Measurements from ENCODE around the gene SEPTIN6.
"Not testable (repeated sequence)": the region's sequence is repeated elsewhere in the genome, so short reads cannot be mapped to it uniquely, and the experiment has no call there.

SEPTIN6 gene

DNA sequence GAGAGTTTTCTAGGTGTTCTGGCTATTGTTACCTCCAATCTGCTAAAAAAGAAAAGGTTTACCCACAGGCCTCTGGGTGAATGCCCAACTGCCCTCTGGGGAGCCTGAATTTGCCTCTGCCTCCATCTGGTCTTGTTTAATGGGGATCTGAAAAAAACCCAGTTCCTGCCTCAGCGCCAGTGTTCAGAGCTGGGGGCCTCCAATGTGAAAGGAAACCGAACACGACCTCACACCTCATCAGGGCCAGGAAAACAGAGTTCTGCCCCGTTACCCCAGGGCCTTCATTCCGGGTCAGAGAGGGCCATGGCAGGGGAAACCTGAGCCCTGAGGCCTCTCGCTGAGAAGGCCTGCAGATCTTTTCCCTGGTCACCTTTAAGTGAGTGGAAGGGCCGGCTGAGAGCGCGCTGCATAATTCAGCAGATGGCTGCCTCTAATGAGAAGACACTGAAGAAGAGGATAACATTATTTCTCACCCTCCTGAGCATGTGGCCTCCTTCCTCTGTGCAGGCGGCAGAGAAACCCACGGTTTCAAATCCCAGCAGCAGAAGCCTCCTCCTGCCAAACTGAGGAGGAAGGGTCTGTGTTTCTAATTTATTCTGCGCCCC is 6.8 kb downstream of the SEPTIN6 start:
- DNase-seq (ENCODE audit: low read depth in 1 of 2, low spot score in 1 of 2) = no peak
- in situ Hi-C loops (cut with HindIII; ENCODE audit: low pct_unique_long_range_greater_than_20kb, low sequenced_read_pairs) = no loop called here
- no peak for TF ChIP-seq JUND (IDR thresholded peaks at IDR 0.05; ENCODE audit: low read depth)

DNA sequence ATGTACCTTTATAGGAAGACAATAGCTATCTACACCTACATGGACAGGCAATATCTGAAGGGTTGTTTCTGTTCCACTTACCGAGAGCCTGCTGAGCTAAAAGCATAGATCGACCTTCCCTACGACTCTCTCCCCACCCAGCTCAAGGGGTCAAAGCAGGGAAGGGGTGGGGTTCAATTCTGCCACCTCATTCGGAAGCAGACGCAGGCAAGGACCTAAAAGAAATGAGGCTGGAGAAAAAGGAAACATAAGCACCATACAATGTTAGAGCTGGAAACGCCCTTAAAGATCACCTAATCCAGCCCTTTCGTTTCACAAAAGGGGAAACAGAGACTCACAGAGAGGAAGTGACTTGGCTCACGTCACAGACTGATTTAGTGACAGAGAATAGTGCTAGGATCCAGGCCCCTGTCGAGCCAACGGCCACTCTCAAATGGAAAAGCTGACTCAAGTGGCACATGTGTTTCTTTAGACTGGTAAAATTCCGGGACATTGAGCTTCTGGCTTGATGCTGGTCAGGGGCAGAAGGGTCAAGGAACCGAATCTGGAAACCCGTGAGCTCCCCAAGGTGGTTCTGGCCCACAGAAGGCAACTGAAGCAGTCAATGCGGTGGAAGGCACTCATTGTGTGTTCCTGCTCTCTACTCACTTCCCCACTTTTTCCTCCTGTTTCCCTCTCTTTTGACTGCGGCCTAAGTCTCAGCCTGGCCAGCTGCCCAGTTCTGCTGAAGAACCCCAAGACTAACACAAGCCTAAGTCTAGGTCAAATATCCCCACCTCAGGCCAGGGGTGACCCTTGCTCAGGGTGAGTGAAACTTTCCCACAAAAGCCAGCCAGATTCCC is 7.5 kb downstream of the SEPTIN6 start:
- in situ Hi-C loops (cut with HindIII; ENCODE audit: low pct_unique_long_range_greater_than_20kb, low sequenced_read_pairs) = no loop called here
- DNase-seq (ENCODE audit: low read depth in 1 of 2, low spot score in 1 of 2) = no peak
- no peak for TF ChIP-seq JUND (IDR thresholded peaks at IDR 0.05; ENCODE audit: low read depth)

DNA sequence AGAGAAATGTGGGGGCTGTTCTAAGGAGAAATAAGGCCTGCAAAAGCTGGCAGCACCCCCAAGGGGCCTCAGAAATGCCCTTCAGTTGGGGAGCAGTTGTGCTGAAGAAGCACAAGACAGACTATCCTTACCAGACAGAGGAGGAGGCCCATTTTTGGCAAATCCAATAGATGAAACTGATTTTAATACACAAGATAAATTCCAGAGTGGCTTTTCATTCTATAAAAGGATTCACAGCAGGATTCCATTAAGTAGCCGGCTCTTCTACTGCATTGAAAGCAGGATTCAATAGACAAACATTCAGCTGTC is 8.1 kb downstream of the SEPTIN6 start:
- no peak for TF ChIP-seq JUND (IDR thresholded peaks at IDR 0.05; ENCODE audit: low read depth)
- no peak for DNase-seq (ENCODE audit: low read depth in 1 of 2, low spot score in 1 of 2)
- in situ Hi-C loops (cut with HindIII; ENCODE audit: low pct_unique_long_range_greater_than_20kb, low sequenced_read_pairs) = no loop called here

DNA sequence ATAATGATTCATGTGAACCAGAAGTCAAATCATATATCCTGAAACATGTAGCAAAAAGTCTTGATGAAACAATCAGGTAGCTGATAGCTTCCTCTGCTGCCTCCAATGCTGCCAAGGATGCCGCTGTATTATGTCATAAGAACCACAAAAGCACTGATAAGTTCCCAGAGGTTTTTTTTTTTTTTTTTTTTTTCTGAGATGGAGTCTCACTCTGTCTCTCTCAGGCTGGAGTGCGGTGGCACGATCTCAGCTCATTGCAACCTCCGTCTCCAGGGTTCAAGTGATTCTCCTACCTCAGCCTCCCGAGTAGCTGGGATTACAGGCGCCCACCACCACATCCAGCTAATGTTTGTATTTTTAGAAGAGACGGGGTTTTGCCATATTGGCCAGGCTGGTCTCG is 8.7 kb downstream of the SEPTIN6 start:
- DNase-seq (ENCODE audit: low read depth in 1 of 2, low spot score in 1 of 2); in situ Hi-C loops (cut with HindIII; ENCODE audit: low pct_unique_long_range_greater_than_20kb, low sequenced_read_pairs): not testable (repeated sequence)

DNA sequence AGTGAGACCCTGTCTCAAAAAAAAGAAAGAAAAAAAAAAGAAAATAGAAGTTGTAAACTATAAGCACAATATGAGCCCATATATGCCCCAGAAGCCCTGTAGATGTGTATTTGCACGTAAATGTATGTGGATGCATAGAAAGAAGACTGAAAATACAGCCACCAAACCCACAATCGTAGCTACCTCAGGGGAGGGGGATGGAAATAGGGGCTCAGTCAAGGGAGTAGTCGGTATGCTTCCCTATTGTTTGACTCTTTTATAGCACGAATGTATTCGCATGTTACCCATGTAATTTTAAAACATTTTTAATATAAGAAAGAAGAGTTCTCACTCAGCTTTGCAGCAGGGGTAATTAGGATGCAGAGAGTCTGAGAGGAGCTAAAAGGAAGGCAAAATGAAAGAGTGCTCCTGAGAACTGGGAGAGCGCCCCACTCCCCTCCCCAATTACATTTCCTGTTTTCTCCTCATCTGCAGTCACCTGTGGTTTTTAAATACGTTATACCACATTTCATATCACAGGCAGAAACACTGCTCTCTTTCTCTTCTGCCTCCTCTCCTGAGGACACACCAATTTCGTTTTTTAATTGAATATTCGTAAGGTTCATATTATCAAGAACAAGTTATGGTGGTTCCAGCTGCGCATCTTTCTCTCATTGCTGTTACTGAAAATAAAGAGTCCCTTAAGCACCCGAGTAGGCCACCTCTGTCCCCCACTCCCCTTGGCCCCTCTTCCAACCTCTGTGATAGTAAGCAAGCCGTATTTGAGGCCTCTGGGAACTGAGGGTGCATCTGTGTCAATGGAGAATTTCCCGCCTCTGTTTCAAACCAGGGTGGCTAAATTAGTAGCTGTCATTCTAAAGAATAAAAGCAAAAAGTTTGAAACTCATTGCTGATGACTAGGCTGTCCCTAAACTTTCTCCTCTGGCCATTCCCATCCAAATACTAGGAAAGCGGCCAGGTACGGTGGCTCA is 10.7 kb downstream of the SEPTIN6 start:
- in situ Hi-C loops (cut with HindIII; ENCODE audit: low pct_unique_long_range_greater_than_20kb, low sequenced_read_pairs) = no loop called here
- DNase-seq (ENCODE audit: low read depth in 1 of 2, low spot score in 1 of 2) = no peak
- no peak for TF ChIP-seq JUND (IDR thresholded peaks at IDR 0.05; ENCODE audit: low read depth)

DNA sequence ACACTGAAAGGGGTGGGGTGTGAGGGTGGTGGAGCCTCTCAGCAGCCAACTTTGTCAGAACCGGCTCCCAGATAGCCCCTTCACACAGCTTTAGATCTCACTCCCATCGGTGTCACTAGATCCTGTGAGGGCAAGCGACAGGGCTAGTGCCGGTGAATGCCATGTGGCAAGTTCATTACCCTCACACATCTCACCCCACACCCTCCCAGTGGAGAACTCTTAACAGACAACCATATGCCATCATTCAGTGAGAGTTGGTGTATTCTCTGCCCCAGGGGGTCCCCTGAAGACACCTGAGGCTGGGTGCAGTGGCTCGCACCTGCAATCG is 15.3 kb downstream of the SEPTIN6 start:
- TF ChIP-seq JUND (IDR thresholded peaks at IDR 0.05; ENCODE audit: low read depth) = no peak
- in situ Hi-C loops (cut with HindIII; ENCODE audit: low pct_unique_long_range_greater_than_20kb, low sequenced_read_pairs) = no loop called here
- no peak for DNase-seq (ENCODE audit: low read depth in 1 of 2, low spot score in 1 of 2)

DNA sequence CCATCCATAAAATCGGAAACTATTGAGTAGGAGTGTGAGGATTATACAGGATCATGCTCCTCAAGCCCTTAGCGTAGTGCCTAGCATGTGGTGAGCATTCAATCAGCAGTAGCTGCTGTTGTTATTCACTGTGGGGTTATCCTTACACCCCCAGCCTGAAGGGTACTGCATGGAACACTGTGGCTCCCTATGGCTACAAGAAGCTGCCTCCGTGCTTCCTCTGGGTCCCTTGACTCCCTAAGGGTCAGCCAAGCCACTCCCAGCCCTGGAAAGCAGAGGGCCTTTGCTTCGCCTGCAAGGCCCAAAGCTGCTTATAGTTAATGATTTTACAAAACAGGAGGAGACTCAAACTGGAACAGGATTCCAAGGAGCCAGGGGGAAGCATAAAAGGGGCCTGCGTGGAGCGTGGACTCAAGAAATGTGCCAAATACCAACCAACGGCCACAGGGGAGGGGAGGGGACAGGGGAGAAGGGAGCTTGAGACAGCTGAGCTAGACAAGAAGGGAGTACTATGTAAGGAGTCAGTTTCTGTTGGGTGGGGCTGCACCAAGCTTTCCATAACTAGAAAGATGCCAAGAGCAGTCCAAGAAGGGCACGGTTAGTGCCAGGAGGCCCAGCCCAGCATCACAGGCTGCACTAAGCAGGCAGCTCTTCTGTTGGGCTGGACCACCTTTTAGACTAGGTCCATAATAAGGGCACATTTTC is 15.9 kb downstream of the SEPTIN6 start:
- in situ Hi-C loops (cut with HindIII; ENCODE audit: low pct_unique_long_range_greater_than_20kb, low sequenced_read_pairs) = no loop called here
- no peak for TF ChIP-seq JUND (IDR thresholded peaks at IDR 0.05; ENCODE audit: low read depth)
- DNase-seq (ENCODE audit: low read depth in 1 of 2, low spot score in 1 of 2) = no peak

DNA sequence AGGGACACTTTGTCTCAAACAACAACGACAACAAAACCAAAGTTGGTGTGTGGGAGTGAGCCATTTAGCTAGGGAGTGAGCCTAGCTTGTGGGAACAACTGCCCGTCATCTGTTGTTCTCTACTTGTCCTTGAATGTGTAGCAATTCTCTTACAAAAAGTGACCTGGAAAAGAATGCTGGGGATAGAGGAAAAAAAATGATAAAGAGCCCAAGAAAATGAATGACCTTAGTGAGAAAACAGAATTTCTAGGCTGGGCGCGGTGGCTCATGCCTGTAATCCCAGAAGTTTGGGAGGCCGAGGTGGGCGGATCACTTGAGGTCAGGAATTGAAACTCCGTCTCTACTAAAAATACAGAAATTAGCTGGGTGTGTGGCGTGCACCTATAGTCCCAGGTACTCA is 19.6 kb downstream of the SEPTIN6 start:
- TF ChIP-seq JUND (IDR thresholded peaks at IDR 0.05; ENCODE audit: low read depth) = no peak
- in situ Hi-C loops (cut with HindIII; ENCODE audit: low pct_unique_long_range_greater_than_20kb, low sequenced_read_pairs) = no loop called here
- no peak for DNase-seq (ENCODE audit: low read depth in 1 of 2, low spot score in 1 of 2)

DNA sequence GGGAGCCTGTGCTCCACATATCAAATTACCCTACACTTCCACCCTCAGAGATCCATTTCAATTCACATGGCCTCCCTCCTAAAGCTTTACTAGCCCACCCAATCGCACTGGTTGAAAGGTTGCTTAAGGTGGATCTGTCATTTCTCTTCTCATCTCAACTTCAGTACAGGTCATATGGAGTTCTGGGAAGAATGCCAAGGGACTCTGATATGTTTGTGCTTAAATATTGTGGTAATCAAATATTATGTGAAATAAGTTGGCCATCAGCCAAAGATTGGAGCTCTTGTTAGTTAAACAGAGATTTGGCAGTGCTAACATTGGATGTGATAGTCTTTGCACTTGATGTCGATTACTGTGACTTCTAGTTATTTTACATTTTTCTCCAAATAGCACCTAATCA is 20.5 kb downstream of the SEPTIN6 start:
- no peak for DNase-seq (ENCODE audit: low read depth in 1 of 2, low spot score in 1 of 2)
- TF ChIP-seq JUND (IDR thresholded peaks at IDR 0.05; ENCODE audit: low read depth) = no peak
- in situ Hi-C loops (cut with HindIII; ENCODE audit: low pct_unique_long_range_greater_than_20kb, low sequenced_read_pairs) = no loop called here

DNA sequence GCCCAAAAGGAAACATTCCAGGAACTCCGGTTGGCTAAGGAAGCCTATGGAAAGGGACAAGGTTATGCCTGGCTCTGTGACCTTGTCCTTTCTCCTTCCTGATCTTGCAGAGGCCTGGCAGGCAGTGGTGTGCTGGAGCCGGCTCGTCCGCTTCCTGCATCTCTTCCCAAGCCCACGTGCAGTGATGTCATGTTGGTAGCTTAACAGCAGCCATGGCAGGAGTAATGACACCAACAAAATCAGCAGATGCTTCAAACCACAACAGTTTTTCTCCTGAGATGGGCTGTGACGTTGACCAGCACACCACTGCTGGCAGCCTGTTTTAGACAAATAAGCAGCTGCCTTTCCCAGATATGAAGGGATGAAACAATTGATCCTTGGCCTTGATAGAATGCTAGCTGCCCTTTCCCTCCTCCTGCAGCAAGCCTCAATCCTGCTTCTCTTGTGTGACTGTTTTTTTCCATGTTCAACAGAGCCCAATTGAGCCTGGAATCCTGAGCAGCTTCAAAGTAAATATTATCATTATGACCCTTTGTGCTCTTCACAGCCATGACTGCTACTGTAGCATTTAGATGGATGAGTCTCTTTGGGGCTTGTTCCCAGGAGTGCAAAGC is 23.4 kb downstream of the SEPTIN6 start:
- no peak for DNase-seq (ENCODE audit: low read depth in 1 of 2, low spot score in 1 of 2)
- in situ Hi-C loops (cut with HindIII; ENCODE audit: low pct_unique_long_range_greater_than_20kb, low sequenced_read_pairs) = no loop called here
- TF ChIP-seq JUND (IDR thresholded peaks at IDR 0.05; ENCODE audit: low read depth) = no peak

DNA sequence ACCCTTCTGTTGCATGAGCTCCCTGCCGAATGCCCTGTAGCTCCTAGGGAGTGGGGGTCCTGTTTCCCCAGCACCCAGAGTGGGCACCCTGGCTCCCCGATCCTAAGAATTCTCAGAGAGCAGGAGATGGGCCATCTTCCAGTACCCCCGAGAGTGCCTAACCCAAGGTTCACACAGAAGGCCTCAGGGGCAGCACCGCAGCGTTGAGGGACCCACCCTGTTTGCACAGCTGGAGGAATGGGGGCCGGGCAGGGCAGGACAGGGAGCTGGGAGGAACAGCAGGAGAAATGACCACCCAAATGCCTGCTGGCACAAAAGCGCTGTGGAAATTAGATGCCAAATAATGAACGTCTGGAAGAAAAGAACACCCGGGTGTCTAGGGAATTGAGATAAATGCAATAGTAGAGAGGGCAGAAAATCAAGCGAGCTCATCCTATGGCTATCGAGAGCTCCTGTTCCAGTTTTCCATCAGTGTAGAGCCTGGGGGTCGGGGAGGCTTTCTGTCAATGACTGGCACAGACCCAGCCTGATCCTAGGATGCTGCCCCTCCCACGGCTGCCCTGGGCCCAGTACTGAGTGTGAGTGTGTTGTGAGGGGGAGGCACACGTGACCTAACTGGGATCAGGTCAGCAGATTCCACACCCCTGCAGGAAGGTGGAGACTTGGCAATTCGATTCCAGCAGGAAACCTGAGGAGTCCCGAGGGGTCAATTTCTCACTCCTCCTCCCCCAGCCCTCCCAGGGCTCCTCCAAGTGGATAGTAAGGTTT is 25.7 kb downstream of the SEPTIN6 start:
- DNase-seq (ENCODE audit: low read depth in 1 of 2, low spot score in 1 of 2) = no peak
- TF ChIP-seq JUND (IDR thresholded peaks at IDR 0.05; ENCODE audit: low read depth) = no peak
- in situ Hi-C loops (cut with HindIII; ENCODE audit: low pct_unique_long_range_greater_than_20kb, low sequenced_read_pairs) = no loop called here

DNA sequence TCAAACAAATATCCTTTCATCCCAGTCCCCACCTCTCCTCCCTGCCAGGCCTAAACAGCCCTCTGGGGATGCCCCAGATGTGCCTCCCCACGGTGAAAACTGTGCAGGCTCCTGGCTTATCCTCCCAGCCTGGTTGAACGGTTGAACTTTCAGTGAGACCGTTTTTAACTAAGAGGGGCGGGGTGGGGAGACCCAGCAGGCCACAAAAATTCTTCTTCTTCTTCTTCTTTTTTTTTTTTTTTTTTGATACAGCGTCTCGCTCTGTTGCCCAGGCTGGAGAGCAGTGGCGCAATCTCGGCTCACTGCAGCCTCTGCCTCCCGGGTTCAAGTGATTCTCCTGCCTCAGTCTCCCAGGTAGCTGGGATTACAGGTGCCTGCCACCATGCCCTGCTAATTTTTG is 28.1 kb downstream of the SEPTIN6 start:
- DNase-seq (ENCODE audit: low read depth in 1 of 2, low spot score in 1 of 2); in situ Hi-C loops (cut with HindIII; ENCODE audit: low pct_unique_long_range_greater_than_20kb, low sequenced_read_pairs): not testable (repeated sequence)

All from T47D (cell line).